Skin epidermis (tissue), 12 donors: ENCODE data around the gene PGLYRP4.
"Not testable (repeated sequence)": the region's sequence is repeated elsewhere in the genome, so short reads cannot be mapped to it uniquely, and the experiment has no call there.

Source experiments
- H3K27ac ChIP-seq, 21 experiments: fragments of 200-600 bp; sonication (generic) in 11 of 21; one replicate each; pipeline ENCODE4 v1.5.0; 2020; ENCODE audit warnings: mild to moderate bottlenecking in 3 of 21, inconsistent platforms in 2 of 21, moderate library complexity in 2 of 21
- H3K4me3 ChIP-seq, 7 experiments: fragments of 200-600 bp; sonication (generic) in 2 of 7; one replicate each; pipeline ENCODE4 v1.5.0; 2020; ENCODE audit warnings: inconsistent platforms in 2 of 7, mild to moderate bottlenecking in 2 of 7, moderate library complexity in 1 of 7

Gene PGLYRP4

DNA sequence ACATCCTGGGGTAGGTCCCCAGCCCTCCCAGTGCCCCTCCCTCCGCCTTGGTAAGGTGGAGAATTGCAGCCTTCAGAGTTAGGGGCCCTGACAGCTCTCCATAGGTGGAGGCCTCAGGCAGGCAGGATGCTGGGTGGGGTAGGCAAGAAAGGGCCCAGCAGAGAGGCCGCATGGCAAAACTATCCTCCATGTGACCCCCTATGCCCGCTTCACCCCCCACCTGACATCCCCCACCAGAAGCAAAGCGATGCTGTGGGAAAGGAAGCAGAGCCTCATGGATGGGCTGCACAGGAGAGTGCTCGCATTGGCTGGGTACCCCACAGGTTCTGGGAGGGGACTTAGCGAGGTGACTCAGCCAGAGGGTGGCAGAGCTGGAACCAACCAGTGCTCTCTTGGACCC lies 10.6 kb upstream of the PGLYRP4 start:
- Histone ChIP-seq H3K4me3 (peak overlapping the region in 6 of 7 experiments; percentile 23 to 38 (median 29)), H3K27ac (peak overlapping the region in 11 of 21 experiments; percentile 48 to 91 (median 79))

DNA sequence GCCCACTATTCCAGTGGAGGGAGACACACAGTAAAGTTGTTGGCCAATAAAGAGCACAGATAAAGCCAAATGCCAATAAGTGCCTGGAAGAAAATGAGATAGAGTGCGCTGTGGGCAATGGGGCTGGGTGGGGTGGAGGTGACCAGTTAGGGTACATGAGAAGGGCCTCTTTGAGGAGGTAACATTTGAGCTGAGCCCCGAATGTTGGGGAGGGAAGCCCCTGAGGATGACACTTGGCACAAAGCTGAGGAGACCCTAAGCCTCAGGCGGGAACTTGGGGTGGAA lies 10.0 kb upstream of the PGLYRP4 start:
- Histone ChIP-seq H3K4me3 (peak overlapping the region in 6 of 7 experiments; percentile 23 to 38 (median 29)), H3K27ac (peak overlapping the region in 17 of 21 experiments; percentile 6 to 91 (median 67))

DNA sequence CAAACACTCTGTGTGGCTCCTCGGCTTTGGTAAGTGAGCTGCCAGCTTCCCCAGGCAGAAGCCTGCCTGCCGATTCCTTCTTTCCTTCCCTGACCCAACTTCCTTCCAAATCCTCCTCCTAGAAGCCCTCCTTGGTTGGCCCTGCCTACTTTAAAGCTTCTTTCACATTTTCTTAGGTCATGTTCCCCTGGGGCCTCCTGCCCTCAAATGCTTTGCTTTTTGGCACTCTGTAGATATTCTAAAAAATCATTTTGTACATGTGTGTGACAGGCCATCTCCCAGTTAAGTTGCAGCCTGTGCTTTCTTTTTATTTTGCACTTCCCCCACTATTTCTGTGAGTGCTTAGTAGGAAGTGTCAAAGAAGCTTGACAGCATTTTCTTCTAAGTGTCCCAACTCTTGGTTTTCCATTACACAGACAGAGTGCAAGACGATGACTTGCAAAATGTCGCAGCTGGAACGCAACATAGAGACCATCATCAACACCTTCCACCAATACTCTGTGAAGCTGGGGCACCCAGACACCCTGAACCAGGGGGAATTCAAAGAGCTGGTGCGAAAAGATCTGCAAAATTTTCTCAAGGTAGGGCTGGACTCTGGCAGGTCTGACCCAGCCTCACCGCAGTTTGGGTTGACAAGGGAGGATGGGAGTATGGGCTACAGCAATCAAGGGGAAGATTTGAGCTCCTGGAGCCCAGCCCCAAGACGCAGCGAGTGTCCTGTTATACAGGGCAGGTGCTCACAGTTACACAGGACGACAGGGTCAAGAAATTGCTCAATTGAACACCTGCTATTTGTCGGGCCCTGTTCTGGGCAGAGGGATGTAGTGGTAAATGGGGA lies 9.4 kb upstream of the PGLYRP4 start, which contains the start of gene S100A9:
Gene S100A9, plus strand, starts transcription at position 2 of the 838 bp plus-strand sequence. Its CDS starts 430 bp downstream, at position 432.
- peak within 1 kb of the TSS in 19 of 21 experiments; percentile 13 to 91 (median 70) for H3K27ac ChIP-seq
- H3K4me3 ChIP-seq, result peak within 1 kb of the TSS in 6 of 7 experiments; percentile 23 to 38 (median 29)

DNA sequence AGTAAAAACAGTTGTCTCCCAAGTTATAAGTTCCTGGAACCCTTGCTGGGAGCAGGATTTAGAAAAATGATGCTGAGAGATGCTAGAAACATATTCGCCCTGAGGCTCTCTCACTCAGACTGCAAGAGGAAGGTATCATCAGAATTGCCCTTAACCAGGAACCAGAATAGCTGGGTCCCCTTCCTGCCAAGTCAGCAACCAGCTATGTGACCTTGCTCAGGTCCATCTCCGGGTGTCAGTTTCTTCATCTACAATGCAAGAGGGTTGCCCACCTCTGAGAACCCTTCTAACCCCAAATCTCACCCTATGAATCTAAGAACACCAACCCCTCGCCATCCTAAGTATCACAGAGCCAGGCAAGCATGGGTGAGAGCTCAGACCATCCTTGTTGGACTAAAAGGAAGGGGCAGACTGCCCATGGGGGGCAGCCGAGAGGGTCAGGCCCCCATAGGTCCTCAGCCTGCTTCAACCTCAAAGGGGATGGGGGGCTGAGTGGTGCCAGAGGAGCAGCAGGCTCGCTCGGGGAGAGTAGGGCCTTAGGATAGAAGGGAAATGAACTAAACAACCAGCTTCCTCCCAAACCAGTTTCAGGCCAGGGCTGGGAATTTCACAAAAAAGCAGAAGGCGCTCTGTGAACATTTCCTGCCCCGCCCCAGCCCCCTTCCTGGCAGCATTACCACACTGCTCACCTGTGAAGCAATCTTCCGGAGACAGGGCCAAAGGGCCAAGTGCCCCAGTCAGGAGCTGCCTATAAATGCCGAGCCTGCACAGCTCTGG lies 8.6 kb upstream of the PGLYRP4 start:
- H3K4me3 ChIP-seq, result peak overlapping the region in 6 of 7 experiments; percentile 23 to 38 (median 29)
- H3K27ac ChIP-seq, result peak overlapping the region in 18 of 21 experiments; percentile 13 to 91 (median 71)

- H3K27ac ChIP-seq, result peak overlapping the region in 15 of 21 experiments; percentile 13 to 91 (median 66)
- H3K4me3 ChIP-seq, result no peak overlapping the region
Measured at GRCh38 chr1:153356392-153357075, 7.9 kb upstream of the PGLYRP4 start.

GRCh38 chr1:153355445-153356071 lies 6.9 kb upstream of the PGLYRP4 start:
- H3K27ac ChIP-seq, result peak overlapping the region in 3 of 21 experiments; percentile 76 to 90 (median 82)
- no peak overlapping the region for H3K4me3 ChIP-seq

- peak overlapping the region in 1 of 21 experiments; percentile 9 for H3K27ac ChIP-seq
- H3K4me3 ChIP-seq, result no peak overlapping the region
Measured at GRCh38 chr1:153354515-153355193, 6.0 kb upstream of the PGLYRP4 start.

- no peak overlapping the region for H3K27ac ChIP-seq
- H3K4me3 ChIP-seq, result no peak overlapping the region
Measured at GRCh38 chr1:153353226-153353947, 4.7 kb upstream of the PGLYRP4 start.

DNA sequence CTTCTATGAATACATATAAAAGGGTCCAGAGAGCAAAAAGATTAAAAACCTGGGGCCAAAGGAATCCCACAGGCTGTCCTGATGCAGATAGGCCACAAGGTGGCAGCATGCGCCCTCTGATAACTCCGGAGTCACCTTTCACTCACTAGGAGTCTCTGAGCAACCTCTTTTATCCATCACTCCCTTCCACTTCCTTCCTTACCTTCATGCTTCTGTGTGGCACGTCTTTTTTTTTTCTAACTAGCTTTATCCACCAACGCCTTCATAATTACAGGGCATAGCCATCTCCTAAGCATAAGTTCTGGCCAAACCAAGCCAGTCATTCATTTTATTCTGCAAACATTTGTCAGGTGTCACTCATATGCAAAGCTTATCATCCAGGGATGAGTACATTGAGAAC lies 3.9 kb upstream of the PGLYRP4 start:
- H3K27ac ChIP-seq, result no peak overlapping the region
- no peak overlapping the region for H3K4me3 ChIP-seq

DNA sequence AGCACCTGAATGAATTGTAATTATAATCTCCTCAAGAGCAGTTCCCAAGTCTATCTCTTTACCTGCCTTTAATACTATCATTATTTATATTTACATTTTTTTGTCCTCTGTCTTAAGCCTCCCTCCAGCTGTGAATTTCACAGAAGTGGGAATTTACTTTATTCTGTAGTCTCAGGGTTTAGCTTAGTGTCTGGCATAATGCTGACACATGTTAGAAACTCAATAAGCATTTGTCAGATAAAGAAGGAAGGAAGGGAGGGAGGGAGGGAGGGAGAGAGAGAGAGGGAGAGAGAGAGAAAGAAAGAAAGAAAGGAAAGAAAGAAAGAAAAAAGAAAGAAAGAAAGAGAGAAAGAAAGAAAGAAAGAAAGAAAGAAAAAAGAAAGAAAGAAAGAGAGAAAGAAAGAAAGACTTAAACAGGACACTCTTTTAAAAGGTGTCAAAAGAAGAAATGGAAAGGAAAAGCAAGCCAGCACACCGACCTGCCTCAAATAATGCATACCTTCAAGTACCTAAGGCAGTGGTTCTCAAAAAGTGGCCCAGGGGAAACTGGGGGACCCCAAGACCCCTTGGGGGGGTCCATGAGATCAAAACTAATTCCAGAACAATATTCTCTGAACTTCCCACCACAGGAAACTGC lies 1.8 kb upstream of the PGLYRP4 start:
- Histone ChIP-seq H3K27ac (peak overlapping the region in 1 of 21 experiments; percentile 76), H3K4me3 (no peak overlapping the region)

DNA sequence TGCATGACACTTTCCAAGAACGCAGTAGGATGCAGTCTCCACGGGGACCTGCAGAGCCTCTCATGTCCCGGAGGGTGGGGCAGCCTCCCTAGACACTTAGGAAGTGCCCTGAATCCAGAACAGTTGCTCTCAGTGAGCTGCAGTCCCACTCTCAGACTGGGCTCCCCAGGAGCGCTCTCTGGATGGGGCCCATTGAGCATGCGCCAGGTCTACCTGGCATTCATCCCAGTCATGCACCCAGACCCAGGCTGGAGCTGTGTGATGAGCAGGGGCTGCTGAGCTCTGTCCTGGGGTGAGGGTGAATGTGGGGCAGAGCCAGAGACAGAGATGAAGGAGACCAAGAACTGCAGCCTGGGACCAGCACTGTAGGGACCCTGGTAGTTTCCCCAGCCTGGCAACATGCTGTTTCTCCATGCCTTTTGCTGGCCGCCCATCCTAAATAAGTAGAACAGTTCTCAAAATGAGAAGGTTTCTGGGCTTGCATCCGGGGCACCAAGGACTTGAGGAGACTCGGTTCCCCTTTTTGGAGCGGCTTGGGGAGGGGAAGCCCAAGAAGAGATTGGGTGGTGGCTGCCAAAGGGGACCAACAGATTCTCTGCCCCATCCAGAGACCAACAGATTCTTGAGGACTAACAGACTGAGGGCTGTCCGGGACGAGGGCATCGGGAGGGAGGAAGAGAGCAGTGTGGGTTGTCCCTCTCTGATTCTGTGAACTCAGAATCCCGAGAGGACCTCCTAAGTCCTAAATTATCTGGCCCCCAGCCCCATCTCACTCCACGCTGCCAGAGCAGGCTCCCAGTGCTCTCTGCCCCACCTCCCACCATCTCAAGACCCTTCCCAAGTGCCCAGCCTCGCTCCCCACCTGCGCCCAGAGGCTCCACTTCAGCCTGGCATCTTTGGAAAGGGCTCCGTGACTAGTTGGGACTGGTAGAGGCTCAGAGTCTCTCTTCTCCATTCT lies 1.0 kb upstream of the PGLYRP4 start:
- no peak overlapping the region for H3K4me3 ChIP-seq
- peak overlapping the region in 9 of 21 experiments; percentile 3 to 76 (median 48) for H3K27ac ChIP-seq

DNA sequence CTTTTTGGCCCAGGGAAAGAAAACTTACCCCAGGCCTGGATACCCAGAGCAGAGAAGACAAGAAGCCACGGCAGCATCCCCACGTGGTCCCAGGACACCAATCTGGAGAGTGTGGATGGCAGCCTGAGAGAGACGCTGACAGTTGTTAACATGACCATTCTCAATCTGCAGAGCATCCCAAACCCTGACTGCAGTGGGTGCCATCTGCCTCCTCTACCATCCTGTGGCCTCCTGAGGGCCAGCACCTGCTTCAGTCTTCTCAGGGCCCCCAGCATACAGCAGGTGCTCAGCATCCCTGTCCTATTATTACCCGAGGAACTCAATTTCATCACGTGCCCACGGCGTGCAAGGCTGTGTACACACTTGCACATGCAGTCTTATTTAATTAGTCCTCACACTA lies 785 bp downstream of the PGLYRP4 start:
- Histone ChIP-seq H3K4me3 (peak overlapping the region in 2 of 7 experiments; percentile 15 to 24), H3K27ac (peak overlapping the region in 9 of 21 experiments; percentile 8 to 76 (median 32))

DNA sequence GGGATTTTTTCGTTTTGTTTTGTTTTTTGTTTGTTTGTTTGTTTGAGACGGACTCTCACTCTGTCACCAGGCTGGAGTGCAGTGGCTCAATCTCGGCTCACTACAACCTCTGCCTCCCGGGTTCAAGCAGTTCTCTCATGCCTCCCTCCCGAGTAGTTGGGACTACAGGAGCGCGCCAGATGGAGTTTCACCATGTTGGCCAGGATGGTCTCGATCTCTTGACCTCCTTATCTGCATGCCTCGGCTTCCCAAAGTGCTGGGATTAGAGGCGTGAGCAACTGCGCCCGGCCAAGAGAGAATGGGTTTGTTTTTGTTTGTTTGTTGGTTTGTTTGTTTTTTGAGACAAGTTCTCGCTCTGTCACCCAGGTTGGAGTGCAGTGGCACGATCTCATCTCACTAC lies 1.6 kb downstream of the PGLYRP4 start:
- H3K4me3 ChIP-seq, result not testable (repeated sequence)
- peak overlapping the region in 2 of 21 experiments; percentile 14 to 76 for H3K27ac ChIP-seq

DNA sequence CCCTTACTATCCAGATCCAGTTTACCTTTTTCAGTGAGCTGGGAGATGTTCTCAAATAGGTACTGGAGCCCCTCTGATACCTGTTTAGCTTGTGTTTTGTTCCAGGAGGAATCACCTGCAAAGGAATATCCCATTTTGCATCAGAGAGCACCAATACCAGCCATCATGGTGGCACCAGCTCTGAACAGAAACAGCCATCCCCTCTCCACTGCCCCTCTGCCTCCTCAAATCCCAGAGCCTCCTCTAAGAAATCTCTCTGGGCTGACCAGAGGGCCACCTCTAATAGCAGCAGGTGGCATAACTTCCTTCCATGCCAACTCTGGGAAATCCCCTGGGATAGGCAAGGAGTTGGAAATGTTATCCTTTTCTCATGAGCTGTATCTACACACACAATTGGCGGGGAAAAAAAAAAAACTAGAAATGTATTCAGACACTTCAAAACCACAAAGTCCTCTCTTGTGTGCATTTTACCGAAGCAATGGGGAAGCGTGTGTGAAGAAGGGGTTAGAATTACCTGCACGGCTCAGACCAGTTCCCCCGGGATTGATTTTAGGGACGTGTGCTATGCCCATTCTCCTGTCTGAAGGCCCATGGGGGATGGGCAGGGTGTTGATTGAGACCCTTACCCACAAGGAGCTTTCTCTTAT lies 2.4 kb downstream of the PGLYRP4 start:
- peak overlapping the region in 1 of 21 experiments; percentile 22 for H3K27ac ChIP-seq
- no peak overlapping the region for H3K4me3 ChIP-seq

DNA sequence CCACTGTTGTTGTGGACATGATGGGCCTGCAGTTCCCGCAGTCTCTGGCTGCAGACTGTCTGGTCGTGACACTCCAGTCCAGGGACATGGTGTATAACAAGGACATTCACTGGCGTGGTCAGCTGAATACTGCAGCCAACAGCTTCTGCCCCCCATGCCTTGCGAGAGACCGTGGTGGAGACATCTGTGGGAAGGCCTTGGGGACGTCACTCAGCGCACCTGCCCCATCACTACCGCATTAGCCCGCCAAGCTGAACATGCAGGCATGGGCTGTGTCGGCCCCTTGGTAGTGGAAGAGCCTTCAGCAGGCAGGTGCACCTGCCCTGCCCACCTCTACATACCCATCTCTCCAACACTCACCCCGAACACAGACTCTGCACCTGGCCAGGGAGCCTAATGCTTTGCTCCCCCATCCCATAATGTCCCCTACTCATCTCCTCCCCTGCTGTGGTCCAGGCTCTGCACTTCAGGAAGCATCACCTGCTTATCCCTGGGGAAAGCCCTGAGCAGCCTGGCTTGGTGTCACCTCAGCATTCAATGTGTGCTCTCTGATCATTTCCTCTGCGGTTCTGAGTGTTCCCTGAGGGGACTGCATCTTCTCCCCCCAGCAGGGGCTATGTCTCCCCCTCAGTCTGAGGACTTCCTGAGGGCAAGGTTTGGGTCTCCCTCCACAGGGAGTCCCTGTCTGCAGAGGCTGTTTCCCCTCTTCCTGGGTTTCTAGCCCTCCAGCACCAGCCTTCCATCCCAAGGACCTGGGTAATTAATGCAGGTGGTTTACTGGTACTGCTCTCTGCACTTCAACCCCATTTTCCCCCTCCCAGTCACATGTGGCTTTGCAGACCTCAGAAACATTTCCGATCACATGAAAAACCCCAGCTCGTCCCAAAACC lies 3.2 kb downstream of the PGLYRP4 start:
- Histone ChIP-seq H3K4me3 (no peak overlapping the region), H3K27ac (peak overlapping the region in 2 of 21 experiments; percentile 62 to 76)
